Measurements from ENCODE around the gene SPATA2. TPM values are rescaled to one million over a fixed set of nuclear protein-coding genes. Genes with fewer than 3 reads are reported as not detected.

Gene SPATA2
- total and polyA plus RNA-seq, 2 of the 13 experiments (the other 11 are each of a cell fraction or from before 2014, with no cell fraction given) = 3.2 to 8.7 TPM

DNA sequence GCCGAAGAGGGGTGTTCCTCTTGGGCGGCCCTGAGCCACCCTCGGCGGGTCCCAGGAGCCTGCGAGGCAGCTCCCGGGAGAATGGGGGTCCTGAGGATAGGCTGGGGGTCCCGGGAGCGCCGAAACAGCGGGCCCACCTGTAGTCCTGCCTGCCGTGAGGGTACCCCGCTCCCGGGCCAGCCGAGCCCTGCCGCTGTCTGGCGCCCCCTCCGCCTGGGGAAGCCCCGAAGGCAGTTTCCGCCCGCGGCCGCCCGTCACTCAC is 280 bp downstream of the SPATA2 start (continued):
- TF ChIP-seq, protein P1, sequence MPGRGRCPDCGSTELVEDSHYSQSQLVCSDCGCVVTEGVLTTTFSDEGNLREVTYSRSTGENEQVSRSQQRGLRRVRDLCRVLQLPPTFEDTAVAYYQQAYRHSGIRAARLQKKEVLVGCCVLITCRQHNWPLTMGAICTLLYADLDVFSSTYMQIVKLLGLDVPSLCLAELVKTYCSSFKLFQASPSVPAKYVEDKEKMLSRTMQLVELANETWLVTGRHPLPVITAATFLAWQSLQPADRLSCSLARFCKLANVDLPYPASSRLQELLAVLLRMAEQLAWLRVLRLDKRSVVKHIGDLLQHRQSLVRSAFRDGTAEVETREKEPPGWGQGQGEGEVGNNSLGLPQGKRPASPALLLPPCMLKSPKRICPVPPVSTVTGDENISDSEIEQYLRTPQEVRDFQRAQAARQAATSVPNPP (CRISPR knock-in tag; IDR thresholded peaks at IDR 0.05) = 0 out of 2 replicates have a peak, but pooled peaks have one; percentile 36
- TF ChIP-seq SRSF1 (optimal IDR thresholded peaks at IDR 0.05; ENCODE audit: low read depth, low read length) (peak; percentile 59), ZNF446 (CRISPR knock-in tag; IDR thresholded peaks at IDR 0.05) (peak; percentile 85; the same call in 1 of the 2 replicates), ATM (IDR thresholded peaks at IDR 0.05; ENCODE audit: borderline replicate concordance) (no peak), NCOA2 (CRISPR knock-in tag; IDR thresholded peaks at IDR 0.05) (no peak), REL (CRISPR knock-in tag; conservative IDR thresholded peaks at IDR 0.05) (0 out of 2 replicates have a peak, but pooled peaks have one; percentile 23), ZNF224 (CRISPR knock-in tag; IDR thresholded peaks at IDR 0.05) (peak; percentile 35; the same call in 1 of the 2 replicates), ZNF547 (CRISPR knock-in tag; IDR thresholded peaks at IDR 0.05) (peak; percentile 31; the same call in 1 of the 2 replicates), ARHGAP35 (CRISPR knock-in tag; IDR thresholded peaks at IDR 0.05; ENCODE audit: borderline replicate concordance) (peak; percentile 6; the same call in 1 of the 2 replicates), ZNF430 (CRISPR knock-in tag; IDR thresholded peaks at IDR 0.05) (0 out of 2 replicates have a peak, but pooled peaks have one; percentile 7), ZNF605 (CRISPR knock-in tag; IDR thresholded peaks at IDR 0.05) (0 out of 2 replicates have a peak, but pooled peaks have one; percentile 3), ZNF382 (CRISPR knock-in tag; IDR thresholded peaks at IDR 0.05; ENCODE audit: borderline replicate concordance) (no peak), ZNF326 (CRISPR knock-in tag; IDR thresholded peaks at IDR 0.05; ENCODE audit: borderline replicate concordance) (no peak), KMT2A (CRISPR knock-in tag; IDR thresholded peaks at IDR 0.05) (no peak), NR2F1 (CRISPR knock-in tag; IDR thresholded peaks at IDR 0.05) (no peak), ZNF274 (CRISPR knock-in tag; IDR thresholded peaks at IDR 0.05) (peak; percentile 0; the same call in 1 of the 2 replicates)
- TF ChIP-seq, protein P2, sequence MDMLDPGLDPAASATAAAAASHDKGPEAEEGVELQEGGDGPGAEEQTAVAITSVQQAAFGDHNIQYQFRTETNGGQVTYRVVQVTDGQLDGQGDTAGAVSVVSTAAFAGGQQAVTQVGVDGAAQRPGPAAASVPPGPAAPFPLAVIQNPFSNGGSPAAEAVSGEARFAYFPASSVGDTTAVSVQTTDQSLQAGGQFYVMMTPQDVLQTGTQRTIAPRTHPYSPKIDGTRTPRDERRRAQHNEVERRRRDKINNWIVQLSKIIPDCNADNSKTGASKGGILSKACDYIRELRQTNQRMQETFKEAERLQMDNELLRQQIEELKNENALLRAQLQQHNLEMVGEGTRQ (IDR thresholded peaks at IDR 0.05; ENCODE audit: low read depth, low read length) = no peak
- TF ChIP-seq, protein P2 (CRISPR knock-in tag; IDR thresholded peaks at IDR 0.05; ENCODE audit: borderline replicate concordance) = 0 out of 2 replicates have a peak, but pooled peaks have one; percentile 51
- TF ChIP-seq, protein P3, sequence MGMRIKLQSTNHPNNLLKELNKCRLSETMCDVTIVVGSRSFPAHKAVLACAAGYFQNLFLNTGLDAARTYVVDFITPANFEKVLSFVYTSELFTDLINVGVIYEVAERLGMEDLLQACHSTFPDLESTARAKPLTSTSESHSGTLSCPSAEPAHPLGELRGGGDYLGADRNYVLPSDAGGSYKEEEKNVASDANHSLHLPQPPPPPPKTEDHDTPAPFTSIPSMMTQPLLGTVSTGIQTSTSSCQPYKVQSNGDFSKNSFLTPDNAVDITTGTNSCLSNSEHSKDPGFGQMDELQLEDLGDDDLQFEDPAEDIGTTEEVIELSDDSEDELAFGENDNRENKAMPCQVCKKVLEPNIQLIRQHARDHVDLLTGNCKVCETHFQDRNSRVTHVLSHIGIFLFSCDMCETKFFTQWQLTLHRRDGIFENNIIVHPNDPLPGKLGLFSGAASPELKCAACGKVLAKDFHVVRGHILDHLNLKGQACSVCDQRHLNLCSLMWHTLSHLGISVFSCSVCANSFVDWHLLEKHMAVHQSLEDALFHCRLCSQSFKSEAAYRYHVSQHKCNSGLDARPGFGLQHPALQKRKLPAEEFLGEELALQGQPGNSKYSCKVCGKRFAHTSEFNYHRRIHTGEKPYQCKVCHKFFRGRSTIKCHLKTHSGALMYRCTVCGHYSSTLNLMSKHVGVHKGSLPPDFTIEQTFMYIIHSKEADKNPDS (CRISPR knock-in tag; IDR thresholded peaks at IDR 0.05) = peak; percentile 83; the same call in 1 of the 2 replicates
- TF ChIP-seq, protein P4, sequence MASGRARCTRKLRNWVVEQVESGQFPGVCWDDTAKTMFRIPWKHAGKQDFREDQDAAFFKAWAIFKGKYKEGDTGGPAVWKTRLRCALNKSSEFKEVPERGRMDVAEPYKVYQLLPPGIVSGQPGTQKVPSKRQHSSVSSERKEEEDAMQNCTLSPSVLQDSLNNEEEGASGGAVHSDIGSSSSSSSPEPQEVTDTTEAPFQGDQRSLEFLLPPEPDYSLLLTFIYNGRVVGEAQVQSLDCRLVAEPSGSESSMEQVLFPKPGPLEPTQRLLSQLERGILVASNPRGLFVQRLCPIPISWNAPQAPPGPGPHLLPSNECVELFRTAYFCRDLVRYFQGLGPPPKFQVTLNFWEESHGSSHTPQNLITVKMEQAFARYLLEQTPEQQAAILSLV (CRISPR knock-in tag; IDR thresholded peaks at IDR 0.05; ENCODE audit: borderline replicate concordance) = no peak
- TF ChIP-seq, protein P5, sequence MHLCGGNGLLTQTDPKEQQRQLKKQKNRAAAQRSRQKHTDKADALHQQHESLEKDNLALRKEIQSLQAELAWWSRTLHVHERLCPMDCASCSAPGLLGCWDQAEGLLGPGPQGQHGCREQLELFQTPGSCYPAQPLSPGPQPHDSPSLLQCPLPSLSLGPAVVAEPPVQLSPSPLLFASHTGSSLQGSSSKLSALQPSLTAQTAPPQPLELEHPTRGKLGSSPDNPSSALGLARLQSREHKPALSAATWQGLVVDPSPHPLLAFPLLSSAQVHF (CRISPR knock-in tag; IDR thresholded peaks at IDR 0.05) = no peak

Data from HepG2 (cell line).